ENCODE data around the gene METTL25B.

- TF ChIP-seq POLR2A (IDR thresholded peaks at IDR 0.05; ENCODE audit: low read length) (no peak), GATA1 (IDR thresholded peaks at IDR 0.05; ENCODE audit: low read depth, low read length) (no peak)
Observed at GRCh38 chr1:156706657-156707416, 21.4 kb upstream of the METTL25B start.

Data from erythroblast (primary cell).